ENCODE results near the gene TMEM186.
"Not testable (repeated sequence)": the region's sequence is repeated elsewhere in the genome, so short reads cannot be mapped to it uniquely, and the experiment has no call there.

Gene TMEM186

GRCh38 chr16:8796469-8797363 lies 723 bp downstream of the TMEM186 start:
- Histone ChIP-seq H3K4me3 (ENCODE audit: insufficient read depth, low read depth, low read length, poor library complexity, severe bottlenecking) (peak overlapping the region; percentile 70), H3K27ac (ENCODE audit: insufficient read depth, low read length, poor library complexity, severe bottlenecking) (peak overlapping the region; percentile 79), H3K9me3 (ENCODE audit: control insufficient read depth, low read length) (no peaks in the 10 kb centered on the region), H3K4me1 (ENCODE audit: control insufficient read depth, insufficient read depth, low read length, poor library complexity, severe bottlenecking) (peaks cover 20% of the 10 kb centered on the region), H3K36me3 (ENCODE audit: control insufficient read depth, insufficient read depth, low read length) (no peaks in the 10 kb centered on the region), H3K27me3 (replicated peaks; ENCODE audit: control insufficient read depth, insufficient read depth, low read length, poor library complexity, severe bottlenecking) (no peaks in the 10 kb centered on the region)
- DNase-seq: no peak

- Histone ChIP-seq H3K36me3 (ENCODE audit: control insufficient read depth, insufficient read depth, low read length) (no peaks in the 10 kb centered on the region), H3K4me3 (ENCODE audit: insufficient read depth, low read depth, low read length, poor library complexity, severe bottlenecking) (no peak overlapping the region), H3K27ac (ENCODE audit: insufficient read depth, low read length, poor library complexity, severe bottlenecking) (no peak overlapping the region), H3K27me3 (replicated peaks; ENCODE audit: control insufficient read depth, insufficient read depth, low read length, poor library complexity, severe bottlenecking) (no peaks in the 10 kb centered on the region), H3K9me3 (ENCODE audit: control insufficient read depth, low read length) (no peaks in the 10 kb centered on the region), H3K4me1 (ENCODE audit: control insufficient read depth, insufficient read depth, low read length, poor library complexity, severe bottlenecking) (peaks cover 20% of the 10 kb centered on the region)
- no peak for DNase-seq
Observed at GRCh38 chr16:8795818-8796217, 1.6 kb downstream of the TMEM186 start.

GRCh38 chr16:8795091-8795490 lies 2.3 kb downstream of the TMEM186 start:
- Histone ChIP-seq H3K9me3 (ENCODE audit: control insufficient read depth, low read length) (no peaks in the 10 kb centered on the region), H3K27ac (ENCODE audit: insufficient read depth, low read length, poor library complexity, severe bottlenecking) (no peak overlapping the region), H3K4me3 (ENCODE audit: insufficient read depth, low read depth, low read length, poor library complexity, severe bottlenecking) (no peak overlapping the region), H3K36me3 (ENCODE audit: control insufficient read depth, insufficient read depth, low read length) (no peaks in the 10 kb centered on the region), H3K4me1 (ENCODE audit: control insufficient read depth, insufficient read depth, low read length, poor library complexity, severe bottlenecking) (peaks cover 20% of the 10 kb centered on the region), H3K27me3 (replicated peaks; ENCODE audit: control insufficient read depth, insufficient read depth, low read length, poor library complexity, severe bottlenecking) (no peaks in the 10 kb centered on the region)
- DNase-seq: no peak

GRCh38 chr16:8788578-8789172 lies 8.8 kb downstream of the TMEM186 start:
- no peaks in the 10 kb centered on the region for H3K4me1 ChIP-seq (ENCODE audit: control insufficient read depth, insufficient read depth, low read length, poor library complexity, severe bottlenecking)
- H3K4me3 ChIP-seq (ENCODE audit: insufficient read depth, low read depth, low read length, poor library complexity, severe bottlenecking): no peak overlapping the region
- no peak for DNase-seq
- no peaks in the 10 kb centered on the region for H3K9me3 ChIP-seq (ENCODE audit: control insufficient read depth, low read length)
- no peaks in the 10 kb centered on the region for H3K27me3 ChIP-seq (replicated peaks; ENCODE audit: control insufficient read depth, insufficient read depth, low read length, poor library complexity, severe bottlenecking)
- H3K36me3 ChIP-seq (ENCODE audit: control insufficient read depth, insufficient read depth, low read length): no peaks in the 10 kb centered on the region
- no peak overlapping the region for H3K27ac ChIP-seq (ENCODE audit: insufficient read depth, low read length, poor library complexity, severe bottlenecking)

- H3K9me3 ChIP-seq (ENCODE audit: control insufficient read depth, low read length); DNase-seq; H3K27ac ChIP-seq (ENCODE audit: insufficient read depth, low read length, poor library complexity, severe bottlenecking); H3K27me3 ChIP-seq (replicated peaks; ENCODE audit: control insufficient read depth, insufficient read depth, low read length, poor library complexity, severe bottlenecking); H3K4me1 ChIP-seq (ENCODE audit: control insufficient read depth, insufficient read depth, low read length, poor library complexity, severe bottlenecking); H3K36me3 ChIP-seq (ENCODE audit: control insufficient read depth, insufficient read depth, low read length); H3K4me3 ChIP-seq (ENCODE audit: insufficient read depth, low read depth, low read length, poor library complexity, severe bottlenecking): not testable (repeated sequence)
Observed at GRCh38 chr16:8786316-8786715, 11.1 kb downstream of the TMEM186 start.

- Histone ChIP-seq H3K27me3 (replicated peaks; ENCODE audit: control insufficient read depth, insufficient read depth, low read length, poor library complexity, severe bottlenecking) (no peaks in the 10 kb centered on the region), H3K36me3 (ENCODE audit: control insufficient read depth, insufficient read depth, low read length) (no peaks in the 10 kb centered on the region), H3K4me3 (ENCODE audit: insufficient read depth, low read depth, low read length, poor library complexity, severe bottlenecking) (no peak overlapping the region), H3K27ac (ENCODE audit: insufficient read depth, low read length, poor library complexity, severe bottlenecking) (no peak overlapping the region), H3K4me1 (ENCODE audit: control insufficient read depth, insufficient read depth, low read length, poor library complexity, severe bottlenecking) (no peaks in the 10 kb centered on the region), H3K9me3 (ENCODE audit: control insufficient read depth, low read length) (no peaks in the 10 kb centered on the region)
- no peak for DNase-seq
Observed at GRCh38 chr16:8785408-8785807, 12.0 kb downstream of the TMEM186 start.

- no peaks in the 10 kb centered on the region for H3K27me3 ChIP-seq (replicated peaks; ENCODE audit: control insufficient read depth, insufficient read depth, low read length, poor library complexity, severe bottlenecking)
- no peak overlapping the region for H3K4me3 ChIP-seq (ENCODE audit: insufficient read depth, low read depth, low read length, poor library complexity, severe bottlenecking)
- no peaks in the 10 kb centered on the region for H3K9me3 ChIP-seq (ENCODE audit: control insufficient read depth, low read length)
Observed at GRCh38 chr16:8782673-8783072, 14.8 kb downstream of the TMEM186 start.

GRCh38 chr16:8781797-8782196 lies 15.6 kb downstream of the TMEM186 start:
- no peaks in the 10 kb centered on the region for H3K4me1 ChIP-seq (ENCODE audit: control insufficient read depth, insufficient read depth, low read length, poor library complexity, severe bottlenecking)
- no peak overlapping the region for H3K4me3 ChIP-seq (ENCODE audit: insufficient read depth, low read depth, low read length, poor library complexity, severe bottlenecking)
- no peaks in the 10 kb centered on the region for H3K9me3 ChIP-seq (ENCODE audit: control insufficient read depth, low read length)
- no peak overlapping the region for H3K27ac ChIP-seq (ENCODE audit: insufficient read depth, low read length, poor library complexity, severe bottlenecking)
- peaks cover 6% of the 10 kb centered on the region for H3K36me3 ChIP-seq (ENCODE audit: control insufficient read depth, insufficient read depth, low read length)
- H3K27me3 ChIP-seq (replicated peaks; ENCODE audit: control insufficient read depth, insufficient read depth, low read length, poor library complexity, severe bottlenecking): no peaks in the 10 kb centered on the region
- no peak for DNase-seq

More at GRCh38 chr16:8782673-8783072, 14.8 kb downstream of the TMEM186 start:
- no peak overlapping the region for H3K27ac ChIP-seq (ENCODE audit: insufficient read depth, low read length, poor library complexity, severe bottlenecking)
- no peaks in the 10 kb centered on the region for H3K36me3 ChIP-seq (ENCODE audit: control insufficient read depth, insufficient read depth, low read length)
- DNase-seq: no peak
- no peaks in the 10 kb centered on the region for H3K4me1 ChIP-seq (ENCODE audit: control insufficient read depth, insufficient read depth, low read length, poor library complexity, severe bottlenecking)

GRCh38 chr16:8777217-8777616 lies 20.2 kb downstream of the TMEM186 start:
- no peak for DNase-seq
- peaks cover 34% of the 10 kb centered on the region for H3K36me3 ChIP-seq (ENCODE audit: control insufficient read depth, insufficient read depth, low read length)

GRCh38 chr16:8776129-8776584 lies 21.3 kb downstream of the TMEM186 start:
- DNase-seq: no peak
- Histone ChIP-seq H3K4me3 (ENCODE audit: insufficient read depth, low read depth, low read length, poor library complexity, severe bottlenecking) (no peak overlapping the region), H3K4me1 (ENCODE audit: control insufficient read depth, insufficient read depth, low read length, poor library complexity, severe bottlenecking) (no peaks in the 10 kb centered on the region), H3K36me3 (ENCODE audit: control insufficient read depth, insufficient read depth, low read length) (peaks cover 37% of the 10 kb centered on the region), H3K27ac (ENCODE audit: insufficient read depth, low read length, poor library complexity, severe bottlenecking) (no peak overlapping the region), H3K27me3 (replicated peaks; ENCODE audit: control insufficient read depth, insufficient read depth, low read length, poor library complexity, severe bottlenecking) (no peaks in the 10 kb centered on the region), H3K9me3 (ENCODE audit: control insufficient read depth, low read length) (no peaks in the 10 kb centered on the region)

More at GRCh38 chr16:8777217-8777616, 20.2 kb downstream of the TMEM186 start:
- Histone ChIP-seq H3K27ac (ENCODE audit: insufficient read depth, low read length, poor library complexity, severe bottlenecking) (no peak overlapping the region), H3K9me3 (ENCODE audit: control insufficient read depth, low read length) (no peaks in the 10 kb centered on the region), H3K4me1 (ENCODE audit: control insufficient read depth, insufficient read depth, low read length, poor library complexity, severe bottlenecking) (no peaks in the 10 kb centered on the region), H3K27me3 (replicated peaks; ENCODE audit: control insufficient read depth, insufficient read depth, low read length, poor library complexity, severe bottlenecking) (no peaks in the 10 kb centered on the region), H3K4me3 (ENCODE audit: insufficient read depth, low read depth, low read length, poor library complexity, severe bottlenecking) (no peak overlapping the region)
